ENCODE measurements around the gene SORL1. TPM values are rescaled to one million over a fixed set of nuclear protein-coding genes. Genes with fewer than 3 reads are reported as not detected.

Gene SORL1
- total RNA-seq, 2 donors from 2014 or later = 9.6 to 10.6 TPM

GRCh38 chr11:121681550-121682268 is 229.6 kb downstream of the SORL1 start:
- ATAC-seq (no peak), DNase-seq (no peak)
- intact Hi-C loops (cut with DNase I) = no loop called here

Other genes starting within 250 kb of the SORL1 start
- 10 to 100 TPM; 26.2 to 29.5 TPM for gene SC5D, start 159.5 kb upstream of the SORL1 start, total RNA-seq

Data from left cardiac atrium (tissue), 4 donors.